Measurements from ENCODE around the gene TARDBP. TPM values are rescaled to one million over a fixed set of nuclear protein-coding genes. Genes with fewer than 3 reads are reported as not detected.

TARDBP gene
- total RNA-seq, 3 donors from 2014 or later: 123 to 155 (median 147) TPM

- no peak overlapping the region for H3K4me3 ChIP-seq
- peak in 1 of 3 donors; percentile 44 for DNase-seq
- no peaks in the 10 kb centered on the region for H3K9me3 ChIP-seq
- TF ChIP-seq CTCF (IDR thresholded peaks at IDR 0.05): no peak
- peak; percentile 65 for ATAC-seq
- H3K4me1 ChIP-seq (ENCODE audit: low read depth): peaks cover 16% of the 10 kb centered on the region
- intact Hi-C loops (cut with DNase I, micrococcal nuclease): no loop called here
- no peaks in the 10 kb centered on the region for H3K36me3 ChIP-seq (ENCODE audit: low read depth)
Measured at GRCh38 chr1:10979483-10979920, 33.0 kb upstream of the TARDBP start.

DNA sequence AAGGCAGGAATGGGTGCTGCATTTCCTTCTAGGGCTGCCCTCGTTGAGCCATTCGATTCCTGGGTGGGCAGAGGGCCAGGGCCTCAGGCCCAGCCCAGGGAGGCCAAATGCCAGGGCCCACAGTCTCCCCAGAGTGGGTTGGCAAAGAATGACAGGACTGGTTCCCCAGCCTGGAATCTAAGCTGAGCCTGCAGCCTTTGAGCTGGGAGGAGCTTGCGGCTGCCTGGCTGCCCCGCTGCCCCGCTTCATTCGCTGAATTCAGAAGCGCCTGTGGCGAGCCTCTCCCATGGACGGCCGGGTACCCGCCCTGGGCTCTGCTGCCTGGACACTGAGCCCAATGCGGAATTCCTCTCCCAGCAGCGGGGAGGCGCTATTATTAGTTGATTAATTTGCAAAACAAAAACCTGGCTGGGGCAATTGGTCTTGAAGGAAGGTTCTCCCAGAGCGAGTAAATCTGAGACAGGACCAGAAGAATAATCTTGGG lies 32.3 kb upstream of the TARDBP start:
- no peaks in the 10 kb centered on the region for H3K9me3 ChIP-seq
- ATAC-seq (peak; percentile 91), DNase-seq (peak; percentile 76 to 85 (median 85))
- peaks cover 16% of the 10 kb centered on the region for H3K4me1 ChIP-seq (ENCODE audit: low read depth)
- H3K36me3 ChIP-seq (ENCODE audit: low read depth): no peaks in the 10 kb centered on the region
- no peak overlapping the region for H3K4me3 ChIP-seq
- intact Hi-C loops (cut with DNase I, micrococcal nuclease): no loop called here
- TF ChIP-seq CTCF (IDR thresholded peaks at IDR 0.05): no peak

- DNase-seq (no peak), ATAC-seq (no peak)
- intact Hi-C loops (cut with DNase I, micrococcal nuclease): no loop called here
- H3K9me3 ChIP-seq: no peaks in the 10 kb centered on the region
- no peak overlapping the region for H3K4me3 ChIP-seq
- peaks cover 11% of the 10 kb centered on the region for H3K4me1 ChIP-seq (ENCODE audit: low read depth)
- no peak for TF ChIP-seq CTCF (IDR thresholded peaks at IDR 0.05)
- no peaks in the 10 kb centered on the region for H3K36me3 ChIP-seq (ENCODE audit: low read depth)
Measured at GRCh38 chr1:10980841-10981727, 31.4 kb upstream of the TARDBP start.

- TF ChIP-seq CTCF (IDR thresholded peaks at IDR 0.05): no peak
Measured at GRCh38 chr1:10986525-10986890, 25.9 kb upstream of the TARDBP start.

GRCh38 chr1:10987840-10988417 lies 24.5 kb upstream of the TARDBP start:
- intact Hi-C loops (cut with DNase I, micrococcal nuclease): no loop called here
- no peaks in the 10 kb centered on the region for H3K36me3 ChIP-seq (ENCODE audit: low read depth)
- H3K4me1 ChIP-seq (ENCODE audit: low read depth): no peaks in the 10 kb centered on the region
- ATAC-seq: no peak
- no peak for DNase-seq
- no peak overlapping the region for H3K4me3 ChIP-seq
- no peaks in the 10 kb centered on the region for H3K9me3 ChIP-seq
- no peak for TF ChIP-seq CTCF (IDR thresholded peaks at IDR 0.05)

More at GRCh38 chr1:10986525-10986890, 25.9 kb upstream of the TARDBP start:
- Histone ChIP-seq H3K4me3 (no peak overlapping the region), H3K36me3 (ENCODE audit: low read depth) (no peaks in the 10 kb centered on the region), H3K4me1 (ENCODE audit: low read depth) (no peaks in the 10 kb centered on the region), H3K9me3 (no peaks in the 10 kb centered on the region)
- ATAC-seq: no peak
- DNase-seq: no peak
- intact Hi-C loops (cut with DNase I, micrococcal nuclease): no loop called here

Data from mucosa of descending colon (tissue), 3 donors.